GM18507 (cell line): ENCODE data around the gene CHD5.
A peak's percentile ranks its signal among the peaks of the same experiment; 100 is the strongest.

Experiments
- DNase-seq: peaks from one replicate; pipeline ENCODE4 v3.0.0; 2011; ENCODE audit warnings: low read depth; ENCODE audit not compliant: insufficient read length; ENCODE audit errors: extremely low spot score
- FAIRE-seq: peaks from 2 replicates; lab custom pipeline; 2011; peaks lifted over from hg19 to GRCh38; lab: Jason Lieb, UNC

Gene CHD5

DNA sequence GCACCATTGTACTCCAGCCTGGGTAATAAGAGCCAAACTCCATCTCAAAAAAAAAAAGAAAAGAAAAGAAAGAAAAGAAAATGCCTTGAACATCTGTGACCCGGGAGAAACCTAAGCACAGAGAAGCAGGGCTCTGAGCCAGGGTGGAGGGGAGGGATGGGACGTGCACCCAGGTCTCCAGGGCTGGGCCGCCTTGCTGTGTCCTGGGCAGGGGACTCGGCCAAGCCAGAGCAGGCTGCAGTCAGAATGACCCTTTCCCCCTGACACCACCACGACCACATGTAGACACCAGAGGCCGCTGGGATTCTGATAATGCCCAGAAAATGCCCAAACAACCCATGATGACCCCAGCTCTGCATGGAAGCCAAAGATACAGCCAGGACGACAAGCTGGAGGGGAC is 17.8 kb downstream of the CHD5 start:
- FAIRE-seq, result no peak
- no peak for DNase-seq

GRCh38 chr1:6158181-6158580 is 21.9 kb downstream of the CHD5 start:
- no peak for FAIRE-seq
- DNase-seq, result no peak

DNA sequence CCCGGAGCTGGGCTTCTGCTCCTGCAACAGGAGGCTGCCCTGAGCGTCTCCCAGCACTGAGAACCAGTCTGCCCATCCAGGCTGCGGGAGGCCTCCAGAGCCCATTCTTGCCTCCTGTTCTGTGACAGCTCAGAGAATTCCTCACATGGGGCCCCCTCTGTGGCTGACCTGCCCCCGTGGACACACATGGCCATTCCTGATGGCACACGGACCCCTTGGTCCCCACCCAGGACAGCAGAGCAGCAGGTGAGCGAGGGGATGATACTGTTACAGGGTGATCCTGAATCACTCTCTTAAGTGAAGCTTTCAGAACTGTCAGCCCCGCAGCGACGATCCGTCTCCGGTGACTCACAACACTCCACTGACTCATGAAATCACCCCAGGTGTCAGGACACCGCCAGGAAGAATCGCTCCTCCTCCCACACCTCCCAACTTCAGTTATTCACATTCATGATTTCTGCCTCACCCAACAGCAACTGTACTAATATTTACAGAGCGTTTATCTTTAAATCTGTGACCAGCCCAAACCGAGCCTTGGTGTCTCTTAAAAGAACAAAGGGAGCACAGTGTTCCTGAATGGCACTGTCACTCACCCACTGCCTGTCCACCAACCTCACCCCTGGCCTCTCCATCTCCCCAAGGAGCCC is 22.5 kb downstream of the CHD5 start:
- no peak for FAIRE-seq
- DNase-seq, result no peak

GRCh38 chr1:6157132-6157527 is 23.0 kb downstream of the CHD5 start:
- no peak for DNase-seq
- FAIRE-seq, result no peak

DNA sequence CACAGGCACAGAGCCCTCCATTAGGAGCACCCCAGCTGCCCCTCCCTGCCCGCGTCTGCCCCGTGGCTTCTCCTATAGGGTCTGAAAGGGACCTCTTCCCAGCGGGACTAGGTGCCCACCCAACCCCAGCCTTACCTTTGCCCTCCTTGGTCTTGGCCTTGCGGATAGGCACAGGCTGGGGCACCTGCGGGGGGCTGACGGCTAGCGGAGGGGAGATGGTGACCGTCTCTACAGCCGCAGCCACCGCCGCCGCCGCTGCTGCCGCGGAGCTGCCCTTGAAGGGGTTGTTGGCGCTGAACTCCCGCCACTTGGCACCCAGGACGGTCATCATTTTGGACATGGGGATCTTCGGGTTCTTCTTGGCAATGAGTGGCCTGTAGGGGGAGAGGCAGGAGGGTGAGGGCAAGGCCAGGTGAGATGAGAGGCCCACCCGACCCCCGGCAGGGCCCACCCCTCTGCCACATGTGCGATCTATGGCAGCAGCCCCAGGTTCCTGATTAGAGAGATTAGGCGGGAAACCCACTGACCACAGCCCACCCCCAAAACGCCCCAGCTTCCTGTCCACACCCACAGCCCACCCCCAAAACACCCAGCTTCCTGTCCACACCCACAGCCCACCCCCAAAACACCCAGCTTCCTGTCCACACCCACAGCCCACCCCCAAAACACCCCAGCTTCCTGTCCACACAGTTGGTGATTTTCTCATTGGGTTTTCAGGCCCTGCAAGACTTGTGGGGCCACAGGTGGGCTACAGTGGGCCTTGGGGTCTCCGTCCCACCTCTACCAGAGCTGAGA is 25.4 kb downstream of the CHD5 start:
- DNase-seq, result no peak
- no peak for FAIRE-seq

GRCh38 chr1:6152882-6153281 is 27.2 kb downstream of the CHD5 start:
- no peak for FAIRE-seq

GRCh38 chr1:6152181-6152580 is 27.9 kb downstream of the CHD5 start:
- FAIRE-seq, result no peak

More at GRCh38 chr1:6152882-6153281, 27.2 kb downstream of the CHD5 start:
- DNase-seq, result no peak

GRCh38 chr1:6151291-6151822 is 28.8 kb downstream of the CHD5 start:
- FAIRE-seq, result no peak
- DNase-seq, result no peak

More at GRCh38 chr1:6152181-6152580, 27.9 kb downstream of the CHD5 start:
- DNase-seq, result no peak

- DNase-seq, result no peak
- no peak for FAIRE-seq
Measured at GRCh38 chr1:6150006-6150938, 29.8 kb downstream of the CHD5 start.

GRCh38 chr1:6149597-6149996 is 30.5 kb downstream of the CHD5 start:
- no peak for DNase-seq
- FAIRE-seq, result no peak

GRCh38 chr1:6148497-6149241 is 31.5 kb downstream of the CHD5 start:
- DNase-seq, result peak; percentile 65
- FAIRE-seq, result no peak

DNA sequence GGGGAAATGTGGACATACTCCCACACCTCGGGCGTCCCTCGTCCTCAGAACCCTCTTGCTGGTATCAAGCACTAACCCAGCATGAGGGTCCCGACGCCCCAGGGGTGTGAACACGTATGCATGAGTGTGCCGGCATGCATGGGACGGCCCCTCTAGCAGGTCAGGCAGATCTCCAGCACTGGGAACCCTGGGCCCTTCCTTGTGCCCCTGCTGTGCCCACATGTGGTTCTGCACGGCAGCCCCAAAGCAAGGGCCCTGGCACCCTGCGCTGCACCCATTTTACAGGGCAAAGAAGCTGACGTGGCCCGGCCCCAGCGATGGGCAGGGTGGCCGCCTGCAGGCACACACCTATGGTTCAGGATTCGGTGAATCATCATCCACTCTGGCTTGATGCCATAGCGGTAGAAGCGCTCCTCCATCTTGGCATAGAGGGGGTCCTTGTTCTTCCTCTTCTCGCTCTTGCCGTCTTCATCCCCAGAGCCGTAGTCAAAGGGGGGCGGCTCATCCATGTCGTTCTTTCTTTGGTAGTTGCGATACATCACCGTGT is 34.2 kb downstream of the CHD5 start:
- DNase-seq, result no peak
- no peak for FAIRE-seq

DNA sequence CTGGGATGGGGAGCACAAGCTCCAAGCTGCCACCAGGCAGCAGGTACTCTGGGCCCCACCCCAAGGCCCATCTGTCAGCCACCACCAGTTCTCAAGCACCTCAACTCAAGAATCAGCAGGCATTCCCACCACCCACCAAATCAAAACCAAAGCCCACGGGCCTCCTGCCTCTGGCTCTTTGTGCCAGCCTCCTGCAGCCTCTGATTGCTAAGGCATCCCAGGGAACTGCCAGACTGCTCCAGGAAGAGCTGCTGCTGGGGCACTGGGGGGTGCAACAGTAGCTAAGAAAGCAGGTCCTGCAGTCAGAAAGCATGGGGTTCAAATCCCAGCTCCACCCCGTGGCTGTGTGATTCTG is 34.7 kb downstream of the CHD5 start:
- DNase-seq (no peak), FAIRE-seq (no peak)

DNA sequence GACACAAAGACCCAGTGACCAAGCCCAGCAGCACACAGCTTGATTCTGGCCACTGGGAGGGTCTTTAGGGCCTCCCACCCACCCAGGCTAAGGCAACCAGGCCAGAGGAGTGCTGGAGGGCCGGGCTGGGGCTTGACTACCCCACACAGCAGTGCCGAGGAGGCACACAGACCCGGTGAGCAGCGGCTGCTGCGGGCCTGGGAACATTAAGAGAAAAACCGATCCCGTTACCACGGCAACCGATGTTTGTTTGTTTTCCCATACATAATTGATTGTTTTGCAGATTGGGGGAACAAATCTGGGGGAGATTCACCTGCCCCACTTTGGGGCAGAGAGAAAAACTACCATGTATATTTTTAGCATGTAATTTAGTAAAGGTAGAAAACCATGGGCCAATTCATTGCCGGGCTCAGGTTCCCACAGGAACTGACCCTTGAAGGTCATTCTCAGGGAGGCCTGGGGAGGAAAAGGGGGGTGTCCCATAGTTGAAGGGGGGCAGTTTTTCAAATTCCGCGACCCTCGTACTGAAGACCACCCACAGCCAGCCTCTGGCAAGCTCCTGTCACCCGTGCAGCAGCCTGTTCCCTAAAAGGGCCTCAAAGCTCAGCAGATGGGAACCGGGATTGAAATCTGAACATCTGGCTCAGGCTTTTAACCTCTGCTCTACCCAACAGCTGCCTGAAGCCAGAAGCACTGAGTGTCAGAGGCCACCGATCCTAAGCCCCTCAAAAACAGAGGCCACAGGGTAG is 35.3 kb downstream of the CHD5 start:
- DNase-seq, result no peak
- no peak for FAIRE-seq

- FAIRE-seq, result no peak
- DNase-seq, result no peak
Measured at GRCh38 chr1:6144175-6144574, 35.9 kb downstream of the CHD5 start.

DNA sequence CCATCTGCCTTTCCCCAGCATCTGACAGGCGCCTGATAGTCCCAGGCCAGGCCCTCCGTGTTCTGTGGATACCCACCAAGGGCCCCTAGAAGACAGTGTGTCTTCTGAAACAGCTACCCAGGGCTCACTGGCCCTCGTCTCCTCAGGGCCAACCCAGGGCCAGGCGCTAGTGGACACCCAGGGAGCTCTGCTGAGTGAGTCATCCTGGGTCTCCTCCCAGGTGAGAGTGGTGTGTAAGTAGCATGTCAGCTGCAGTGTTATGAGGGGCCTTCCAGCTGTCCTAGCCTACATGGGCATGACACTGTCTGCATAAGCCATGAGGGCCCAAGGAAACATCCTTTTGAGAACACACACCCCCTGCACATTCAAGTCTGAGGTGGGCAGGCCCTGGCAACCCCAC is 36.7 kb downstream of the CHD5 start:
- no peak for DNase-seq
- FAIRE-seq, result no peak

DNA sequence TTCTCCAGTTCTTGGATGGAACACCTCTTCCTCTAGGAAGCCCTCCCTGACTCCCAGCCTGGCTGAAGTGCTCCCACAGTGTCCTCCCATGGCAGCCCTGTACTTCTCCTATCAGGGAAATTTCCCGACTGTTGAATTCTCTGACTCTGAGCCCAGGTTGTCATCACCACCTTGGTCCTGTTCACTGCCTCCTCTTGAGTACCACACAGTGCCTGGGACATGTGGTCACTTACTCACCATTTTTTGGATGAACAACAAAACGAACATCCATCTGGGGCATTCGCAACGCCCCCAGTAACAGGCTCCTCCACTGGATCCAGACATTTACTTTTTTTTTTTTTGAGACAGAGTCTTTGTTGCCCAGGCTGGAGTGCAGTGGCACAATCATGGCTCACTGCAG is 37.4 kb downstream of the CHD5 start:
- no peak for FAIRE-seq
- DNase-seq, result no peak

DNA sequence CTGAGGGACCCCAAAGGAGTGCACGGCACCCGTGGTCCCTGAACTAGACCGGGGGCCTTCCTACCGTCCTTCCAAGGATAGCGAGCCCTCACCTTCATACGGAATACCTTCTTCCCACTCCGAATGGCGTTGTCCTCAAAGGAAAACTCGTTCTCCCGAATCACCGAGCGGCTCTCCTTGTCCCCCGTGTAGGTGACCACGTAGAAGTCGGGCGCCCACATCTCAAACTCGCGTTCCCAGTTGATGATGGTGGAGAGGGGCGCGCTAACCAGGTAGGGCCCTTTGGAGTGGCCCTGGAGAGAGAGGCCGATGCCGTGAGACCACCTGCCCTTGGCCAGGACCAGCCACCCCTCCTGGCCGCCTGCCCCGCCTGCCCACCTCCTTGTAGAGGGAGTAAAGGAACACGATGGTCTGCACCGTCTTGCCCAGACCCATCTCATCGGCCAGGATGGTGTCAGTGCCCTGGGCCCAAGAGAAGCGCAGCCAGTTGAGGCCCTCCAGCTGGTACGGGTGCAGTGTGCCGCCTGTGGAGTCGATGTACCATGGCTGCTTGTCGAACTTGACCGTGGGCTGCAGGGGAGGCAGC is 38.0 kb downstream of the CHD5 start:
- FAIRE-seq (no peak), DNase-seq (no peak)
